Activated CD8-positive, alpha-beta T cell treated with anti-CD3 and anti-CD28 coated beads for 36 hours (primary cell): ENCODE results near the gene LYL1. TPM values are rescaled to one million over a fixed set of nuclear protein-coding genes. Genes with fewer than 3 reads are reported as not detected.

Experiments used
- ATAC-seq: fragments of 200-7000 bp; cut with Tn5 transposase; one replicate; pipeline ENCODE4 v1.10.0; 2021; ENCODE audit warnings: mild to moderate bottlenecking, moderate library complexity
- CTCF ChIA-PET: fragments of 350-600 bp; sonication (Branson Sonifier 250); formaldehyde crosslinking; loops from one replicate; lab custom pipeline; 2021; ENCODE audit warnings: antibody characterized with exemption; lab: Charles Lee
- POLR2A ChIA-PET: fragments of 350-600 bp; sonication (Branson Sonifier 250); formaldehyde crosslinking; loops from one replicate; lab custom pipeline; 2021; ENCODE audit warnings: antibody characterized with exemption; lab: Charles Lee
- DNase-seq: peaks from one replicate; pipeline ENCODE4 v3.0.0-alpha.2; 2020
- H3K27ac Mint-ChIP-seq: one replicate; pipeline ENCODE4 v1.8.0; 2021; ENCODE audit warnings: mild to moderate bottlenecking, mixed read lengths
- H3K27me3 Mint-ChIP-seq: one replicate; pipeline ENCODE4 v1.8.0; 2021; ENCODE audit warnings: mixed read lengths
- H3K36me3 Mint-ChIP-seq: one replicate; pipeline ENCODE4 v1.8.0; 2021; ENCODE audit warnings: low read depth, mixed read lengths
- H3K4me1 Mint-ChIP-seq: one replicate; pipeline ENCODE4 v1.8.0; 2021; ENCODE audit warnings: low read depth, mixed read lengths
- H3K4me3 Mint-ChIP-seq: one replicate; pipeline ENCODE4 v1.8.0; 2021; ENCODE audit warnings: mild to moderate bottlenecking, moderate library complexity, mixed read lengths
- H3K9me3 Mint-ChIP-seq: one replicate; pipeline ENCODE4 v1.8.0; 2021; ENCODE audit warnings: mixed read lengths
- CTCF ChIP-seq: fragments of 200-600 bp; IDR thresholded peaks from one replicate; pipeline ENCODE4 v1.8.0; 2022; ENCODE audit warnings: antibody characterized with exemption, mild to moderate bottlenecking
- intact Hi-C: fragments of 100-400 bp; cut with micrococcal nuclease; formaldehyde crosslinking; loops from one replicate; pipeline ENCODE4 v1.10.0; 2022
- total RNA-seq, 2 experiments: library from RNA; stranded (reverse); gene quantifications; one replicate each; pipeline ENCODE4 v1.2.3, GENCODE V29; 2021

LYL1 gene
- total RNA-seq, 2 experiments from 2014 or later: 3.9 to 4.8 TPM

- ChIA-PET CTCF (interaction anchor here (0.9 to 5.4 kb wide), 8 partner anchors 12 to 152 kb away, joined by 3 to 39 read pairs (median 4); partner anchors contain the start of genes IER2 and STX10), POLR2A (interaction anchor here (0.8 to 7.6 kb wide), 8 partner anchors 13 to 130 kb away, joined by 3 to 63 read pairs (median 28); partner anchors contain the start of genes IER2, LYL1 and STX10)
- intact Hi-C loops: loop anchor here (5.0 kb wide), 1 partner anchor 35 kb away; the partner anchor contains the start of genes IER2 and STX10
- Mint-ChIP-seq H3K36me3 (peaks cover 27% of the 10 kb centered on the region), H3K27ac (peak overlapping the region; percentile 95), H3K9me3 (no peaks in the 10 kb centered on the region), H3K4me1 (peaks cover 49% of the 10 kb centered on the region), H3K27me3 (no peaks in the 10 kb centered on the region), H3K4me3 (peak overlapping the region; percentile 86)
- peak; percentile 8 for ATAC-seq
- no peak for TF ChIP-seq CTCF
- DNase-seq: peak; percentile 18
These were observed 14.6 kb upstream of the LYL1 start for GRCh38 chr19:13117176-13117771.

- H3K36me3 Mint-ChIP-seq: peaks cover 22% of the 10 kb centered on the region
- no peaks in the 10 kb centered on the region for H3K9me3 Mint-ChIP-seq
- ATAC-seq: peak; percentile 56
- peak; percentile 98 for DNase-seq
- peak within 1 kb of the TSS; percentile 95 for H3K27ac Mint-ChIP-seq
- peaks cover 42% of the 10 kb centered on the region for H3K4me1 Mint-ChIP-seq
- CTCF ChIA-PET: interaction anchor here (1.2 to 5.4 kb wide), 4 partner anchors 11 to 151 kb away, joined by 5 to 39 read pairs (median 14); partner anchors contain the start of genes IER2 and STX10
- no peaks in the 10 kb centered on the region for H3K27me3 Mint-ChIP-seq
- H3K4me3 Mint-ChIP-seq: peak within 1 kb of the TSS; percentile 86
- POLR2A ChIA-PET: interaction anchor here (0.8 to 7.6 kb wide), 8 partner anchors 12 to 159 kb away, joined by 3 to 63 read pairs (median 20); partner anchors contain the start of genes GADD45GIP1 and LYL1
- no peak for TF ChIP-seq CTCF
- intact Hi-C loops: loop anchor here (5.0 kb wide), 1 partner anchor 36 kb away; the partner anchor contains the start of genes IER2 and STX10
These were observed 13.9 kb upstream of the LYL1 start, which contains the start of gene TRMT1 for GRCh38 chr19:13116282-13117175. TSS of gene TRMT1 (minus strand) at chr19:13116740. CDS start at chr19:13116399, 341 bp downstream.

DNA sequence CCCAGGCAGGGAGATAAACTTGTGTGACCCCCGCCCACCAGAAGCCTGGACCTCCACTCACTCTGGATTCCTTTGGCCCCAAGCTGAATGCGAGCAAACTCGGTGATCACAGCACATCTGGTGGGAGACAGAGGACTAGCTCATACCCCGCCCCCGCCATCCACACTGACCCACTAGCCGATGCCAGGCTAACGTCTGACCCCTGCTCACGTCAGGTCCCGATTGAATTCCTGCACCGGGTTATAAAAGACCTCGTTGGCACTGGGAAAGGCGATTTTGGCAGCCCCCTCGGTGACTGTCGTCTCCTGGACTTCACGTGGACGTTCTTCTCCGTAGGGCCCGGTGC is 13.3 kb upstream of the LYL1 start:
- intact Hi-C loops: loop anchor here (5.0 kb wide), 1 partner anchor 36 kb away; the partner anchor contains the start of genes IER2 and STX10
- Mint-ChIP-seq H3K27me3 (no peaks in the 10 kb centered on the region), H3K9me3 (no peaks in the 10 kb centered on the region), H3K36me3 (peaks cover 22% of the 10 kb centered on the region), H3K27ac (peak overlapping the region; percentile 95), H3K4me1 (peaks cover 36% of the 10 kb centered on the region), H3K4me3 (peak overlapping the region; percentile 86)
- ChIA-PET POLR2A (interaction anchor here (1.0 to 7.6 kb wide), 6 partner anchors 11 to 158 kb away, joined by 3 to 63 read pairs (median 36); partner anchors contain the start of genes GADD45GIP1 and LYL1), CTCF (interaction anchor here (1.3 to 5.4 kb wide), 2 partner anchors 11 to 37 kb away, joined by 3 to 39 read pairs; no protein-coding TSS in a partner anchor)
- DNase-seq (no peak), ATAC-seq (no peak)
- TF ChIP-seq CTCF: no peak

DNA sequence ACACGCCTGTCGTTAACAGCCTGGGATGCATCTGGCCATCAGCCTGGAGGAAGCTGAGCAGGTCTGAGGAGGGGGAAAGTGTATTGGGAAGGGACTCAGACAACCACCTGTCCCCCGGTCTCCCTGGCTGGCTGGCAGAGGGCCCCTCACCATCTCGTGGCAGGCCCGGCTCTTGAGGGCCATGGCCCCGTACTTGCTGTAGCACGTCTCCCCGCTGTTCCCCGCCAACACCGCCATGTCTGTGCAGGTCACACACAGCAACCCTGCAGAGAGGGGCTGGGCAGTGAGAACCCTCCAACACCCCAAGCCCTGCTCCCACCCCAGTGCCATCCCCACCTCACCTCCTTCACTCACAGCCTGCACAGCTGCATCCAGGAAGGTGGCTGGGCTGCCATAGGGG is 9.9 kb upstream of the LYL1 start:
- Mint-ChIP-seq H3K36me3 (peaks cover 25% of the 10 kb centered on the region), H3K27ac (no peak overlapping the region), H3K4me1 (peaks cover 18% of the 10 kb centered on the region), H3K27me3 (no peaks in the 10 kb centered on the region), H3K9me3 (no peaks in the 10 kb centered on the region), H3K4me3 (no peak overlapping the region)
- ChIA-PET POLR2A (interaction anchor here (1.1 to 7.6 kb wide), 3 partner anchors 8 to 14 kb away, joined by 3 to 46 read pairs (median 36); partner anchors contain the start of gene LYL1), CTCF (interaction anchor here (0.7 to 0.8 kb wide), 2 partner anchors 11 to 19 kb away, joined by 3 read pairs; no protein-coding TSS in a partner anchor)
- TF ChIP-seq CTCF: no peak
- intact Hi-C loops: no loop called here
- no peak for ATAC-seq
- DNase-seq: no peak
